Keratinocyte (primary cell): ENCODE measurements around the gene DENND2C. TPM values are rescaled to one million over a fixed set of nuclear protein-coding genes. Genes with fewer than 3 reads are reported as not detected.

ENCODE experiments used
- DNase-seq: peaks from one replicate; pipeline ENCODE4 v3.0.0-alpha.2; 2011; ENCODE audit warnings: low read depth, missing footprints, low spot score
- FAIRE-seq: peaks from 2 replicates; lab custom pipeline; 2011; peaks lifted over from hg19 to GRCh38; lab: Jason Lieb, UNC
- H2AFZ ChIP-seq: 2 replicates; pipeline ENCODE4 v1.6.0; 2012; ENCODE audit warnings: low read length, control low read depth, inconsistent platforms; ENCODE audit not compliant: control insufficient read depth
- H3K27ac ChIP-seq: 2 replicates; pipeline ENCODE4 v1.5.1; 2011; ENCODE audit warnings: low read length; ENCODE audit not compliant: control insufficient read depth, insufficient read depth
- H3K27me3 ChIP-seq: 3 replicates; pipeline ENCODE4 v1.6.0; 2011; ENCODE audit warnings: low read length; ENCODE audit not compliant: control insufficient read depth, insufficient read depth; ENCODE audit errors: extremely low read depth
- H3K36me3 ChIP-seq, 2 experiments: 2 replicates in 1 of 2; 3 replicates in 1 of 2; pipeline ENCODE4 v1.5.1; 2011; ENCODE audit warnings: low read length in 2 of 2, mild to moderate bottlenecking in 1 of 2; ENCODE audit not compliant: control insufficient read depth in 2 of 2, insufficient read depth in 2 of 2; ENCODE audit errors: extremely low read depth in 1 of 2
- H3K4me1 ChIP-seq: 3 replicates; pipeline ENCODE4 v1.5.1; 2011; ENCODE audit warnings: low read length; ENCODE audit not compliant: control insufficient read depth, insufficient read depth; ENCODE audit errors: extremely low read depth
- H3K4me2 ChIP-seq: 3 replicates; pipeline ENCODE4 v1.6.0; 2011; ENCODE audit warnings: low read depth, low read length; ENCODE audit not compliant: control insufficient read depth, insufficient read depth; ENCODE audit errors: extremely low read depth
- H3K4me3 ChIP-seq, 3 experiments: fragments of 200-600 bp in 1 of 3; sonication (generic) in 1 of 3; 2 replicates in 2 of 3; 3 replicates in 1 of 3; pipeline ENCODE4 v1.5.1; 2011 to 2016; ENCODE audit warnings: low read length in 3 of 3, mild to moderate bottlenecking in 3 of 3, control low read depth in 2 of 3, inconsistent platforms in 1 of 3, low read depth in 1 of 3, mixed read lengths in 1 of 3, mixed run types in 1 of 3, moderate library complexity in 1 of 3; ENCODE audit not compliant: control insufficient read depth in 2 of 3, insufficient read depth in 2 of 3; ENCODE audit errors: extremely low read depth in 1 of 3
- H3K79me2 ChIP-seq: 2 replicates; pipeline ENCODE4 v1.6.0; 2012; ENCODE audit warnings: low read length; ENCODE audit not compliant: control insufficient read depth, insufficient read depth
- H3K9ac ChIP-seq: 3 replicates; pipeline ENCODE4 v1.6.0; 2011; ENCODE audit warnings: low read length; ENCODE audit not compliant: control insufficient read depth, insufficient read depth; ENCODE audit errors: extremely low read depth
- H3K9me1 ChIP-seq: 3 replicates; pipeline ENCODE4 v1.6.0; 2011; ENCODE audit warnings: low read length; ENCODE audit not compliant: control insufficient read depth, insufficient read depth; ENCODE audit errors: extremely low read depth
- H3K9me3 ChIP-seq: 2 replicates; pipeline ENCODE4 v1.5.1; 2012; ENCODE audit warnings: low read depth, low read length; ENCODE audit not compliant: control insufficient read depth
- H4K20me1 ChIP-seq: 3 replicates; pipeline ENCODE4 v1.6.0; 2011; ENCODE audit warnings: low read length; ENCODE audit not compliant: control insufficient read depth, insufficient read depth; ENCODE audit errors: extremely low read depth
- CTCF ChIP-seq, 3 experiments: IDR thresholded peaks in 1 of 3; conservative IDR thresholded peaks in 1 of 3; optimal IDR thresholded peaks in 1 of 3; 2 replicates in 2 of 3; 3 replicates in 1 of 3; pipeline versions ENCODE3 to v1.5.1; 2011; ENCODE audit warnings: low read length in 3 of 3, mild to moderate bottlenecking in 3 of 3, moderate library complexity in 2 of 3, control low read depth in 1 of 3, inconsistent platforms in 1 of 3; ENCODE audit not compliant: insufficient read depth in 2 of 3; ENCODE audit errors: extremely low read depth in 1 of 3
- EZH2 ChIP-seq: IDR thresholded peaks from one replicate; pipeline ENCODE4 v1.6.1; 2012; ENCODE audit warnings: inconsistent platforms, mild to moderate bottlenecking, low read length, moderate library complexity
- dilution Hi-C: fragments of 300-500 bp; cut with MboI; formaldehyde crosslinking; loops from one replicate; pipeline ENCODE4 v1.7.0; 2020; ENCODE audit warnings: low sequenced_read_pairs; ENCODE audit not compliant: extremely low pct_ligation_motif_present
- polyA plus RNA-seq, 5 experiments: library from polyadenylated mRNA; depleted of rRNA in 3 of 5; stranded (reverse) in 3 of 5; stranded (forward) in 1 of 5; unstranded in 1 of 5; fragments of >200 nt; gene quantifications; 1 replicate in 1 of 5; 2 replicates in 3 of 5; 3 replicates in 1 of 5; pipeline versions ENCODE4 v1.2.1 to v1.2.3, GENCODE V29; 2011 to 2012; ENCODE audit warnings: missing spikeins in 2 of 5, low read depth in 1 of 5, low replicate concordance in 1 of 5

Gene DENND2C
- polyA plus RNA-seq, 1 donor (not counting 4 experiments of a cell fraction or from before 2014, with no cell fraction given), result 9.5 TPM

- Histone ChIP-seq H3K36me3 (peaks cover 6 to 19% of the 10 kb centered on the region in 2 experiments), H2AFZ (no peak overlapping the region), H4K20me1 (no peaks in the 10 kb centered on the region), H3K79me2 (no peaks in the 10 kb centered on the region), H3K4me3 (no peak overlapping the region), H3K27ac (no peak overlapping the region), H3K9me3 (no peaks in the 10 kb centered on the region), H3K9me1 (no peaks in the 10 kb centered on the region), H3K9ac (no peak overlapping the region), H3K27me3 (no peaks in the 10 kb centered on the region), H3K4me2 (no peak overlapping the region), H3K4me1 (no peaks in the 10 kb centered on the region)
- no peak for DNase-seq
- TF ChIP-seq CTCF (optimal IDR thresholded peaks at IDR 0.05 in 1 of 3, IDR thresholded peaks at IDR 0.05 in 1 of 3, conservative IDR thresholded peaks at IDR 0.05 in 1 of 3; ENCODE audit: extremely low read depth in 1 of 3, insufficient read depth in 2 of 3, low read length in 3 of 3) (no peak), EZH2 (no peak)
- no peak for FAIRE-seq
- dilution Hi-C loops, result no loop called here
Observed at GRCh38 chr1:114588196-114588689, 81.6 kb downstream of the DENND2C start.

GRCh38 chr1:114587203-114587991 lies 82.5 kb downstream of the DENND2C start:
- FAIRE-seq (no peak), DNase-seq (no peak)
- Histone ChIP-seq H3K9me3 (no peaks in the 10 kb centered on the region), H2AFZ (no peak overlapping the region), H3K27ac (no peak overlapping the region), H3K4me1 (peaks cover under 1% of the 10 kb centered on the region), H3K27me3 (no peaks in the 10 kb centered on the region), H3K36me3 (peaks cover 6 to 16% of the 10 kb centered on the region in 2 experiments), H3K9me1 (no peaks in the 10 kb centered on the region), H3K4me3 (no peak overlapping the region), H4K20me1 (no peaks in the 10 kb centered on the region), H3K4me2 (no peak overlapping the region), H3K79me2 (no peaks in the 10 kb centered on the region), H3K9ac (no peak overlapping the region)
- TF ChIP-seq CTCF (optimal IDR thresholded peaks at IDR 0.05 in 1 of 3, IDR thresholded peaks at IDR 0.05 in 1 of 3, conservative IDR thresholded peaks at IDR 0.05 in 1 of 3; ENCODE audit: extremely low read depth in 1 of 3, insufficient read depth in 2 of 3, low read length in 3 of 3) (no peak), EZH2 (no peak)
- dilution Hi-C loops, result no loop called here
